Choroid plexus epithelial cell (primary cell): ENCODE measurements around the gene TPD52L2.
A peak's percentile ranks its signal among the peaks of the same experiment; 100 is the strongest.
"Not testable (repeated sequence)": the region's sequence is repeated elsewhere in the genome, so short reads cannot be mapped to it uniquely, and the experiment has no call there.

Experiments
- DNase-seq: peaks from one replicate; pipeline ENCODE4 v3.0.0-alpha.2; 2010; ENCODE audit warnings: low read depth
- H3K4me3 ChIP-seq: 2 replicates; pipeline ENCODE4 v1.5.1; 2011; ENCODE audit warnings: low read depth, mild to moderate bottlenecking, control low read depth, low read length, moderate library complexity
- CTCF ChIP-seq: conservative IDR thresholded peaks from 2 replicates; pipeline ENCODE4 v1.5.1; 2011; ENCODE audit warnings: low read depth, mild to moderate bottlenecking, control low read depth, inconsistent platforms, low read length, moderate library complexity

The TPD52L2 gene

DNA sequence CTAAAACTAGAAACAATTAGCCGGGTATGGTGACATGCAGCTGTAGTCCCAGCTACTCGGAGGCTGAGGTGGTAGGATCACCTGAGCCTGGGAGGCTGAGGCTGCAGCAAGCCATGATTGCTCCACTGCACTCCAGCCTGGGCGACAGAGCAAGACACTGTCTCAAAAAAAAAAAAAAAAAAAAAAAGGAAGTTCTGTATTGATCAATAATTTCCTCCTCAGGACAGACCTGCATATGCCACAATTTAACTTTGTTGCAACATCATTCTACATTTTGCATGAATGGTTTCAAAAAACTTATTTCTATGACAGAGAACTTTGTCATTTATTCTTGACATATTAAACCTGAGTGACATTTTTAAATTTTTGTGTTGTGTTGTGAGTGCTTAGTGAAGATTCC is 35.3 kb downstream of the TPD52L2 start:
- H3K4me3 ChIP-seq = no peak overlapping the region
- TF ChIP-seq CTCF = no peak
- DNase-seq = no peak

- DNase-seq = no peak
- no peak for TF ChIP-seq CTCF
- H3K4me3 ChIP-seq = no peak overlapping the region
Observed at GRCh38 chr20:63903796-63904561, 38.9 kb downstream of the TPD52L2 start.

- no peak for DNase-seq
- no peak for TF ChIP-seq CTCF
- no peak overlapping the region for H3K4me3 ChIP-seq
Observed at GRCh38 chr20:63908008-63908682, 43.1 kb downstream of the TPD52L2 start.

DNA sequence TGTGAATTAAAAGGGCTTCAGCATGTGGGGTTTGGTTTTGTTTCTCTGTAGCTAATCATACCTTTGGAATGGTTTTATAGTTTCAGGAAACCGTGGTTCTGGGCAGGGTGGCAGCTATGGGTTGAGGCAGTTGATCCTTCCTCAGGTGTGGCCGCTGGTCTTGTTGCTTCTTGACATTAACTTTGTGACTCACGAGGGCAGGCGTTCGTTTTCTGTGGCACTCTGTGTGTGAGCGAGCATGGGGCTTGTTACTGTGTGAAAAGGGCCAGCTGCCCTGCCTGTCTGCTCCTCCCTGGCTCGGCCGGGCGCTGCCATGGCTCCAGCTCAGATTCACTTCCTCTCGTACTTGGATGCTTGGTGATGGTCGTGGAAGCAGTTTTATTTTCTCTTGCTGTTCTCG is 46.1 kb downstream of the TPD52L2 start:
- DNase-seq = no peak
- no peak for TF ChIP-seq CTCF
- no peak overlapping the region for H3K4me3 ChIP-seq

DNA sequence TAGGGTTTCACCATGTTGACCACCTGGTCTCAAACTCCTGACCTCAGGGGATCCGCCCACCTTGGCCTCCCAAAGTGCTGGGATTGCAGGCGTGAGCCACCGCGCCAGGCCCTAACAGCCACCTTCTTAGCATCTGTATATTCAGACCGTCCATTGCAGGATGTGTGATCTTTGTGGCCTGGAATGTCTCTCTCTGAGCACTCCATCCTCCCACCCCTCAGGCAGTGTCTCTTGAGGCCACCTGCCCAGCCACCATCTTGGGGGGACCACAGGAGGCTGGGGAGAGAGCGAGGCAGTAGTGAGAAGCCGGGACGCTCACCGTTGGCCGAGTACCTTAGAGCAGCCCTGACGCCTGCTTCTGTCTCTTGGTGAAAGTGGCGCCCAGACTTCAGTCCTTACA is 48.7 kb downstream of the TPD52L2 start:
- no peak for TF ChIP-seq CTCF

GRCh38 chr20:63915471-63915870 is 50.4 kb downstream of the TPD52L2 start:
- no peak for TF ChIP-seq CTCF
- DNase-seq = no peak
- H3K4me3 ChIP-seq = no peak overlapping the region

More for the DNA sequence above, 48.7 kb downstream of the TPD52L2 start:
- H3K4me3 ChIP-seq = no peak overlapping the region
- no peak for DNase-seq

GRCh38 chr20:63916371-63916939 is 51.4 kb downstream of the TPD52L2 start:
- peak; percentile 21 for DNase-seq
- not testable (repeated sequence) for H3K4me3 ChIP-seq
